HUES48 (cell line): Measurements from ENCODE around the gene SLIT3.

ENCODE experiments used
- H3K27ac ChIP-seq: one replicate; pipeline ENCODE4 v1.7.0; 2013; ENCODE audit warnings: low read depth, low read length, inconsistent platforms
- H3K27me3 ChIP-seq: 2 replicates; pipeline ENCODE4 v1.6.1; 2013; ENCODE audit warnings: mild to moderate bottlenecking, low read length; ENCODE audit not compliant: control insufficient read depth, insufficient read depth
- H3K36me3 ChIP-seq: 2 replicates; pipeline ENCODE4 v1.6.1; 2013; ENCODE audit warnings: low read length; ENCODE audit not compliant: control insufficient read depth, insufficient read depth
- H3K4me1 ChIP-seq: 2 replicates; pipeline ENCODE4 v1.6.1; 2013; ENCODE audit warnings: mild to moderate bottlenecking, low read length; ENCODE audit not compliant: control insufficient read depth, insufficient read depth
- H3K4me3 ChIP-seq: 2 replicates; pipeline ENCODE4 v1.5.1; 2013; ENCODE audit warnings: mild to moderate bottlenecking, low read depth, low read length
- H3K9ac ChIP-seq: 2 replicates; pipeline ENCODE4 v1.6.1; 2013; ENCODE audit warnings: mild to moderate bottlenecking, low read depth, low read length, moderate library complexity
- H3K9me3 ChIP-seq: 2 replicates; pipeline ENCODE4 v1.6.1; 2013; ENCODE audit warnings: low read length; ENCODE audit not compliant: control insufficient read depth, insufficient read depth

The SLIT3 gene

DNA sequence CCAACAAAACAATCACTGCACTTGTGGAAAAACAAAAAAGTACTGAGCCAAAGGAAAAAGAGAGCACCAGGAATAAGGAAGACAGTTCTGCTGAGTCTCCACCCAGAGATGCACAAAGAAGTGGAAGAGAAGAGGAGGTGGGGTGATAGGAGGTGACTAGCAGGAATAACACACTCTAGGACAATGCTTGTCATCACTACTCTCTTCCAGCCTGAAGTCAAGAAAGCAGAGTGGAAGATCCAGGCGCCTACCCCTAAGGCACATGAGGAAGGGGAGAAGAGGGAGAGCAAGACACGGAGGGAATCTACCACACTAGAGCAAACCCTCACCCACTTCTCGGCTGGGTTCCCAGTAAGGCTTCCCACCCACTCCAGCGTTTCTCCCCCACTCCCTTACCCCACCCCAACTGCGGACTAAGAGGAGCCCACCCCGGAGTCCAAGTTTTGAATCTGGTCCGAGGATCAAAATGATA is 1.7 kb downstream of the SLIT3 start:
- H3K4me1 ChIP-seq: peaks cover 16% of the 10 kb centered on the region
- no peaks in the 10 kb centered on the region for H3K9me3 ChIP-seq
- H3K27me3 ChIP-seq: peaks cover 52% of the 10 kb centered on the region
- H3K27ac ChIP-seq: no peak overlapping the region
- H3K9ac ChIP-seq: no peak overlapping the region
- H3K4me3 ChIP-seq: no peak overlapping the region
- no peaks in the 10 kb centered on the region for H3K36me3 ChIP-seq

DNA sequence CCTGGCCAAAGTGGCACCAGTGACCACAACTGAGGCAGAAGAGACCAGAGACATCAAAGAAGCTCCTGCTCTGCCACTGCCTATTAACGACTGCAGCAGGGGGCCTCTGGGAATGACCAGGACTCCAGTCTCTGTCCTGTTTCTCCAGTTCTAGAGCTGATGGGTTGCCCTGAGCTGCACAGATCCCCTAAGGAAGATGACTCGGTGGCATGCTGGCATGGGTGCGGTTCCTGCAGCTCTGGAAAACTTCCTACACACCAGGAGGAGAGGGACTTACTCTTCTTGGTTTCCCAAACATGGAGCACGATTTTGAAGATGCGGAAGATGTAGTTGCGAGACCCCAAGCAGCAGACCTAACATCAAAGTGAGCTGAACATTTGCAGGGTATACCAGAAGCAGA is 2.7 kb downstream of the SLIT3 start:
- Histone ChIP-seq H3K4me3 (no peak overlapping the region), H3K36me3 (no peaks in the 10 kb centered on the region), H3K27me3 (peaks cover 52% of the 10 kb centered on the region), H3K9me3 (no peaks in the 10 kb centered on the region), H3K4me1 (peaks cover 16% of the 10 kb centered on the region), H3K27ac (no peak overlapping the region), H3K9ac (no peak overlapping the region)

DNA sequence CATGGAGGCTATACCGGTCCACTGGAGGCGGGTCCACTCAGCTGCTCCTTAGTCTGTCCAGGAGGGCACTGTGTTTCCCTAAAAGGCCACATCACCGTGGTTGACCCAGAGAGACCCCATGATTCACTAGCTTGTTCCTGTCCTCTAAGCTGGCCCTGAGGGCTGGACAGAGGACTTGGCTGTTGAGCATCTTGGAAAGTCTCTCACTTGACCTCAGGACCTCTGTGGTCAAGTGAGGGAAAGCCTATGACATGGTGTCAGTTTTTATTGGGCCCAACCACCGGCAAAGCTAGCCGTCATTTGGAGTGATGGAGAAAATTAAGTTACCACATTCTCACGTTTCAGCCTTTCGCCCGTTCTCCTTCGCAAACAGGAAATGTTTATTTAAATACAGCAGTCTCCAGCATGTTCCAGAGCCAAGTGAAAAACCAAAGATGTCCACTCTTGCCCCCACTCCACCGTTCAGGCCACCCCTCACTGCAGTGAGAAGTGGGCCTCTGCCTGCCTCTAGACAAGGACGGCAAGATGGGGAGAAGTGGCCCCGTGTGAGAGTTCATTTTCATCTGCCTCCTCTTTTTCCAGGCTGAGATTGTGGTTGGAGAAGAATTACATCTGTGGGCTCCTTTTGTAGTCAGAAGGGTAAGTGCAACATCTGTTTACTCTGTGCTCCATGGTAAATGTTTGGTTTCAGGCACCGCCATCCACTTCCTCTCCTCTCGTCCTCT is 4.4 kb downstream of the SLIT3 start:
- H3K9me3 ChIP-seq: no peaks in the 10 kb centered on the region
- no peak overlapping the region for H3K4me3 ChIP-seq
- peaks cover 5% of the 10 kb centered on the region; the same call in 1 of the 2 replicates for H3K4me1 ChIP-seq
- H3K27ac ChIP-seq: no peak overlapping the region
- no peak overlapping the region for H3K9ac ChIP-seq
- H3K36me3 ChIP-seq: no peaks in the 10 kb centered on the region
- peaks cover 37% of the 10 kb centered on the region for H3K27me3 ChIP-seq

DNA sequence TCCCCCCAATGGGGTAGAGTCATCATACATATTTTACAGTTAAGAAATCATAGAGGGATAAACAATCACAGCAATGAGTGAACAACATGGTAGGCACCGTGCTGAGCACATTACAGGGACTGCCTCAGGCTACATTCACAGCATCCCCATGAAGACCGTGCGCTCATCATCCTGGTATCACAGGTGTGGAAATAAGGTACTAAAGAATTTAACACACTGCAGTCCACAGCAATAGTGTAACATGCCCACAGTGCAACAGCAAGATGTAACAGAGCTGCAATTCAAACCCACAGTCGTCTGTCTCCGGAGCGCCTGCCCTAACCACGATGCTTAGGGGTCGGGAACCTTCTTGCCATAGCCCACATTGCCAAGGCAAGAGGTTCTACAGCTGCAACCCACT is 5.6 kb downstream of the SLIT3 start:
- H3K36me3 ChIP-seq: no peaks in the 10 kb centered on the region
- H3K4me3 ChIP-seq: no peak overlapping the region

DNA sequence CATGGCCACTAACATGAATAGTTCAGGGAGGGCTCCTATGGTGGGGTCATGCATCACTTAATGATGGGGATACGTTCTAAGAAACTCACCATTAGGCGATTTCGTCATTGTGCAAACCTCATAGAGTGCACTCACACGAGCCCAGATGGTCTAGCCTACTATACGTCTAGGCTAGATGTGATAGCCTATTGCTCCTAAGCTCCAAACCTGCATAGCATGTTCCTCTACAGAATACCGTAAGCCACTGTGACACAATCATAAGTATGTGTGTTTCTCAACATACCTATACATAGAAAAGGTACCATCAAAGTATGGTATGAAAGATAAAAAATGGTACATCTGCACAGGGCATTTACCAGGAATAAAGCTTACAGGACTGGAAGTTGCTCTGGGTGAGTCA is 6.3 kb downstream of the SLIT3 start:
- peaks cover 20% of the 10 kb centered on the region for H3K27me3 ChIP-seq
- no peak overlapping the region for H3K9ac ChIP-seq
- H3K9me3 ChIP-seq: no peaks in the 10 kb centered on the region
- H3K4me1 ChIP-seq: no peaks in the 10 kb centered on the region
- no peak overlapping the region for H3K27ac ChIP-seq
- no peak overlapping the region for H3K4me3 ChIP-seq
- no peaks in the 10 kb centered on the region for H3K36me3 ChIP-seq

More for the DNA sequence above, 5.6 kb downstream of the SLIT3 start:
- peaks cover 5% of the 10 kb centered on the region; the same call in 1 of the 2 replicates for H3K4me1 ChIP-seq
- no peak overlapping the region for H3K9ac ChIP-seq
- H3K27ac ChIP-seq: no peak overlapping the region
- no peaks in the 10 kb centered on the region for H3K9me3 ChIP-seq
- H3K27me3 ChIP-seq: peaks cover 27% of the 10 kb centered on the region

DNA sequence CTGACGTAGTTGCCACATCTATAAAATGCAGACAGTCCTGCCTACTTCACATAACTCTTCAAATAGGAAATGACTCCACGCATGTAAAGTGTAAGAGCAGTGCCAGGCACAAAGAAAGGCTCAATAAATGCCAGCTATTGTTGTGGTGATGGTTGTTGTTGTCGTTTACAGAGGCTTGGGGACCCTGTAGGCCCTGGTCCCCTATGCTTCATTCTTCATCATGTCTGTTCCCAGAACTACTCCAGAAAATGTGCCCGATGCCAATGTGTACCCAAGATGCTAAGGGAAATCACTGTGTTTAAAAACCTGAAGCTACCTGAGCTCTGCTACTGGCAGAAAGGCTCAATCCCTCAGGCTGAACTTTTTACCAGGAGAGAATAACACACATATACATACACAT is 9.1 kb downstream of the SLIT3 start:
- Histone ChIP-seq H3K9ac (no peak overlapping the region), H3K27ac (no peak overlapping the region), H3K9me3 (no peaks in the 10 kb centered on the region), H3K4me1 (no peaks in the 10 kb centered on the region), H3K4me3 (no peak overlapping the region), H3K36me3 (no peaks in the 10 kb centered on the region), H3K27me3 (no peaks in the 10 kb centered on the region; the same call in 1 of the 2 replicates)

DNA sequence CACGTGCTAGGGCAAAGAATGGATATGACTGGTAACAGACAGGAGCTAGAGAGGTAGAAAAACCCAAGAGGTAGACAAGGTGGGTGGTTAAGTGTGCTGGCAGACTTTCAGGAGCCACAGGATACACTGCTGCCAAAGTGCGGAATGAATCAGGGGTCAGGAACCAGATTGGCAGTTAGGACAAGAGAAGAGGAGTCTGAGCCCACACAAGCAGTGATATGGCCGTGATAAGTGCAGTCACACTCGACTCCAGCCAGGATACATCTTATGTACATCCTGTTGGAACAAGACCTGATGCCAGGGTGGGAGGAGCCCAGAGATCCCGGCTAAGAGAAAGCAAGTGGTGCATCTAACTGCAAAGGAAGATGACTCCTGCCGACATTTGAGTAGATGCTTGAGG is 10.0 kb downstream of the SLIT3 start:
- Histone ChIP-seq H3K27ac (no peak overlapping the region), H3K9me3 (no peaks in the 10 kb centered on the region), H3K4me1 (no peaks in the 10 kb centered on the region)

DNA sequence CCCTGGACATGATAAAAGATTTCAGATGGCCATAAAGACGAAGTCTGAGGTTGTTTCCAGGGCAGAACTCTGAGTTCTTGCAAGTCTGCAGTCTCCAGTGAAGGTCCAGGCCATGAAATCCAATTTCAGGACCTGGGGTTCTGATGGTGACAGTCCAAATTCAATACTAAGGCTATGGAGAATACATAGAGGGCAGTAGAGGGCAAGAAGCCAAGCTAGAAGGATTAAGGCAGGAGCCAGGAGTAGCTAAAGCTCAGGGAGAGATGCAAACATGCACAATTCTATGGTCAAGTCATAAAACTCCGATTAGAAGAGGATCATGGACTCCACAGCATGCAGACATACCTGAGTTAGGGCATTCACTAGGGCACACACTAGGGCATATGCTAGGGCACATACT is 11.4 kb downstream of the SLIT3 start:
- no peaks in the 10 kb centered on the region for H3K4me1 ChIP-seq
- no peak overlapping the region for H3K27ac ChIP-seq
- no peaks in the 10 kb centered on the region for H3K36me3 ChIP-seq
- no peaks in the 10 kb centered on the region for H3K9me3 ChIP-seq
- H3K4me3 ChIP-seq: no peak overlapping the region
- no peaks in the 10 kb centered on the region; the same call in 1 of the 2 replicates for H3K27me3 ChIP-seq
- no peak overlapping the region for H3K9ac ChIP-seq

More for the DNA sequence above, 10.0 kb downstream of the SLIT3 start:
- Histone ChIP-seq H3K27me3 (no peaks in the 10 kb centered on the region; the same call in 1 of the 2 replicates), H3K4me3 (no peak overlapping the region), H3K36me3 (no peaks in the 10 kb centered on the region), H3K9ac (no peak overlapping the region)

DNA sequence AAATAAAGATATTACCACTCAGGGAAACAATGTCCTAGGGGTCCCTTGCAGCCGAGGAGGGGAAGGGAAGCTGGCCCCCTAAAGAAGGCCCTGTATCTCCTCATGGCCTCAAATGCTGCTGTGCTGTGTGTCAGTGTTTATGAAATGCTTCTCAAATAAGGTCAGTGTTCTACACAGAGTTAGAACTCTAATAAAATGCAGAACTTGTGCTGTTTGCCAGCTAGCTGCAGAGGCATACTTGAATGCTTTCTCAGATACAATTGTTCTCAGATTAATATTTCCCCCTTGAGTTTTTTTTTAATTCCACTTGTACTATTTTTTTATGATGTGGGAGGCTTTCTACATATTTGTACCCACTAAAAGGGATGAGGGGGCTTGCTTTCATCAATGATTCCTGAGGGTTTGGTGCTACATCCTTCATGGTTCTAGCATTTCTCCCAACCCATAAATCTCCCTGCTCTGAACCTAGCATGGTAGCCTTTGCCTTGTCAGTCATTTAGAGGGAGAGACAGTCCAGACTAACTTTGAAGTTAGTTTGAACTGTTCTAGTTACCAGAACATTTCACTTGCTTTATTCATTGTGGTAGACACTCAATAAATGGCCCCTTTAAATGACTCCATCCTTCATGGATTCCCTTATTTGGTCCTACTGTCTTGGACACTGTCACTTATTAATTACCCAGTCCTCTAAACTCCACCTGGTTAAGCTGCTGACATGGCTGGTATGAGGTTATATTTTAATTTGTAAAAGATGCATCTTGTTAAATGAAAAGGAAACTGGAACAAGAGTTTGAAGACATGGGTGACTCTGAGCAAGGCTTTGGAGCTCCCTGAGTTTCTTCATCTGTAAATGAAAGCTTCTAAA is 12.6 kb downstream of the SLIT3 start:
- Histone ChIP-seq H3K27me3 (no peaks in the 10 kb centered on the region; the same call in 1 of the 2 replicates), H3K36me3 (no peaks in the 10 kb centered on the region), H3K4me3 (no peak overlapping the region), H3K27ac (no peak overlapping the region), H3K9ac (no peak overlapping the region), H3K9me3 (no peaks in the 10 kb centered on the region), H3K4me1 (no peaks in the 10 kb centered on the region)

DNA sequence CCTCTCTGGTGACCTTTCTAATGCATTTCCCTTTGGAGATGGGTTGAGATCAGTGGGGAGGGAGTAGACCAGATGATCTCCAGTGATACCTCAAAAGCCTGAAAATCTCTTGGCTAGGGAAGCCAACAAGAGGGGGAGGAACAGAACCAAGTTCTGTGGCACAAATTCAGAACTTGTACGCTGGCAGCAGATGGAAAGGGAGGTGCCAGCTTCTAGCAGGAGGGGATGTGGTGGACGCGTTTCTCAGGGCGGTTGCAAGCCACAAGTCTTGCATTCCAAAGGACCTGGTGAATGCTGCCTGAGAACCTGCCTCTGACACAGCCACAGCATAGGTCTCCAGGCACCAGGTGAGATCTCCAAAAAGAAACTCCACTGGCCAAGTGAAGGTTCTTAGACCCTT is 13.4 kb downstream of the SLIT3 start:
- H3K27ac ChIP-seq: no peak overlapping the region
- no peaks in the 10 kb centered on the region; the same call in 1 of the 2 replicates for H3K27me3 ChIP-seq
- no peaks in the 10 kb centered on the region for H3K36me3 ChIP-seq
- H3K9me3 ChIP-seq: no peaks in the 10 kb centered on the region
- H3K4me3 ChIP-seq: no peak overlapping the region
- no peak overlapping the region for H3K9ac ChIP-seq
- no peaks in the 10 kb centered on the region for H3K4me1 ChIP-seq
